Liver (tissue), 9 donors: ENCODE data around the gene FOXRED1. TPM values are rescaled to one million over a fixed set of nuclear protein-coding genes. Genes with fewer than 3 reads are reported as not detected.

Experiments
- DNase-seq: peaks from one replicate; pipeline ENCODE4 v3.0.0-alpha.2; 2017; ENCODE audit warnings: low spot score
- H3K27ac ChIP-seq, 2 donors: one replicate each; pipeline ENCODE4 v1.7.0; 2013; ENCODE audit warnings: inconsistent platforms in 2 of 2, low read length in 2 of 2, control low read depth in 1 of 2, low read depth in 1 of 2, mild to moderate bottlenecking in 1 of 2
- H3K27me3 ChIP-seq, 4 donors: one replicate each; pipeline versions ENCODE4 v1.6.1 to v1.7.0; 2013; ENCODE audit warnings: low read length in 3 of 4, inconsistent platforms in 1 of 4, mild to moderate bottlenecking in 1 of 4, moderate library complexity in 1 of 4; ENCODE audit not compliant: control insufficient read depth in 4 of 4, insufficient read depth in 4 of 4
- H3K36me3 ChIP-seq, 4 donors: one replicate each; pipeline versions ENCODE4 v1.6.1 to v1.7.0; 2013; ENCODE audit warnings: low read length in 3 of 4, mild to moderate bottlenecking in 3 of 4, low read depth in 1 of 4, moderate library complexity in 1 of 4; ENCODE audit not compliant: control insufficient read depth in 4 of 4, insufficient read depth in 3 of 4
- H3K4me1 ChIP-seq, 4 donors: one replicate each; pipeline versions ENCODE4 v1.6.1 to v1.7.0; 2013; ENCODE audit warnings: low read length in 3 of 4, mild to moderate bottlenecking in 3 of 4, moderate library complexity in 1 of 4; ENCODE audit not compliant: control insufficient read depth in 4 of 4, insufficient read depth in 4 of 4
- H3K4me3 ChIP-seq, 3 donors: one replicate each; pipeline versions ENCODE4 v1.6.1 to v1.7.0; 2013; ENCODE audit warnings: low read length in 3 of 3, control low read depth in 1 of 3, low read depth in 1 of 3, mild to moderate bottlenecking in 1 of 3
- H3K9ac ChIP-seq, 2 donors: one replicate each; pipeline ENCODE4 v1.7.0; 2013; ENCODE audit warnings: low read length in 2 of 2, mild to moderate bottlenecking in 2 of 2, moderate library complexity in 2 of 2, control low read depth in 1 of 2, low read depth in 1 of 2
- H3K9me3 ChIP-seq, 4 donors: one replicate each; pipeline versions ENCODE4 v1.6.1 to v1.7.0; 2013; ENCODE audit warnings: low read length in 3 of 4; ENCODE audit not compliant: control insufficient read depth in 4 of 4
- ATF3 ChIP-seq: IDR thresholded peaks from 2 replicates; pipeline ENCODE4 v1.6.1; 2016; ENCODE audit warnings: antibody characterized with exemption
- EGR1 ChIP-seq, 2 donors: IDR thresholded peaks; 2 replicates each; pipeline ENCODE4 v1.6.1; 2016 to 2018; ENCODE audit warnings: antibody characterized with exemption in 2 of 2, low read depth in 2 of 2
- FOXA1 ChIP-seq: IDR thresholded peaks from 2 replicates; pipeline ENCODE4 v1.6.1; 2016; ENCODE audit warnings: antibody characterized with exemption
- FOXA2 ChIP-seq: IDR thresholded peaks from 2 replicates; pipeline ENCODE4 v1.6.1; 2016; ENCODE audit warnings: antibody characterized with exemption
- GABPA ChIP-seq, 2 donors: IDR thresholded peaks in 1 of 2; conservative IDR thresholded peaks in 1 of 2; 2 replicates each; pipeline ENCODE4 v1.6.1; 2016; ENCODE audit warnings: antibody characterized with exemption in 2 of 2, mild to moderate bottlenecking in 1 of 2, moderate library complexity in 1 of 2
- HNF4A ChIP-seq, 2 donors: conservative IDR thresholded peaks; 2 replicates each; pipeline ENCODE4 v1.6.1; 2016; ENCODE audit warnings: antibody characterized with exemption in 2 of 2, mild to moderate bottlenecking in 2 of 2
- HNF4G ChIP-seq: IDR thresholded peaks from 2 replicates; pipeline ENCODE4 v1.6.1; 2016; ENCODE audit warnings: antibody characterized with exemption
- JUND ChIP-seq, 2 donors: IDR thresholded peaks; 2 replicates each; pipeline ENCODE4 v1.6.1; 2016; ENCODE audit warnings: antibody characterized with exemption in 2 of 2
- MAX ChIP-seq: IDR thresholded peaks from 2 replicates; pipeline ENCODE4 v1.6.1; 2016; ENCODE audit warnings: antibody characterized with exemption
- NR2F2 ChIP-seq: IDR thresholded peaks from 2 replicates; pipeline ENCODE4 v1.6.1; 2016; ENCODE audit warnings: antibody characterized with exemption
- RAD21 ChIP-seq, 2 donors: IDR thresholded peaks; 2 replicates each; pipeline ENCODE4 v1.6.1; 2016; ENCODE audit warnings: antibody characterized with exemption in 2 of 2, mild to moderate bottlenecking in 2 of 2
- RXRA ChIP-seq, 2 donors: IDR thresholded peaks; 2 replicates each; pipeline ENCODE4 v1.6.1; 2017 to 2018; ENCODE audit warnings: antibody characterized with exemption in 2 of 2, mild to moderate bottlenecking in 1 of 2
- SP1 ChIP-seq: IDR thresholded peaks from 2 replicates; pipeline ENCODE4 v1.6.1; 2018; ENCODE audit warnings: antibody characterized with exemption, mild to moderate bottlenecking
- TAF1 ChIP-seq: conservative IDR thresholded peaks from 2 replicates; pipeline ENCODE4 v1.6.1; 2016; ENCODE audit warnings: antibody characterized with exemption, mild to moderate bottlenecking
- YY1 ChIP-seq: IDR thresholded peaks from 2 replicates; pipeline ENCODE4 v1.6.1; 2016; ENCODE audit warnings: antibody characterized with exemption, mild to moderate bottlenecking
- WGBS: extraction: QIAGEN DNeasy Blood & Tissue Kit; methylation state at CpG from one replicate; pipeline ENCODE4 v1.1.7; 2013; 5-methylcytosine and 5-hydroxymethylcytosine counted together
- polyA plus RNA-seq, 2 donors: library from polyadenylated mRNA; stranded (reverse) in 1 of 2; unstranded in 1 of 2; fragments of 200-250 nt in 1 of 2; fragments of >200 nt in 1 of 2; fragmentation: Nextera tagmentation in 1 of 2; extraction: Ambion mirVana in 1 of 2; gene quantifications; one replicate each; pipeline versions ENCODE4 v1.2.1 to v1.2.3, GENCODE V29; 2013 to 2015
- total RNA-seq, 2 donors: library from RNA; depleted of rRNA; stranded (reverse); fragments of >200 nt; gene quantifications; one replicate each; pipeline ENCODE4 v1.2.3, GENCODE V29; 2014
- TF ChIP-seq, protein P1 (sequence below): IDR thresholded peaks from 2 replicates; pipeline ENCODE4 v1.6.1; 2016; ENCODE audit warnings: antibody characterized with exemption
- TF ChIP-seq, protein P2 (sequence below): IDR thresholded peaks from 2 replicates; pipeline ENCODE4 v1.6.1; 2016; ENCODE audit warnings: antibody characterized with exemption, mild to moderate bottlenecking
- TF ChIP-seq, protein P3 (sequence below): fragments of 150-350 bp; IDR thresholded peaks from 2 replicates; pipeline ENCODE4 v1.5.1; 2017; ENCODE audit warnings: improper control_type of control experiment, low read depth, low read length; ENCODE audit not compliant: missing input control
- donor health status: healthy.
- donor health status: healthy.
- donor health status: healthy.
- donor health status: healthy.
- donor health status: healthy.

FOXRED1 gene
- total and polyA plus RNA-seq, 4 donors, result 24.0 to 38.9 (median 29.8) TPM

DNA sequence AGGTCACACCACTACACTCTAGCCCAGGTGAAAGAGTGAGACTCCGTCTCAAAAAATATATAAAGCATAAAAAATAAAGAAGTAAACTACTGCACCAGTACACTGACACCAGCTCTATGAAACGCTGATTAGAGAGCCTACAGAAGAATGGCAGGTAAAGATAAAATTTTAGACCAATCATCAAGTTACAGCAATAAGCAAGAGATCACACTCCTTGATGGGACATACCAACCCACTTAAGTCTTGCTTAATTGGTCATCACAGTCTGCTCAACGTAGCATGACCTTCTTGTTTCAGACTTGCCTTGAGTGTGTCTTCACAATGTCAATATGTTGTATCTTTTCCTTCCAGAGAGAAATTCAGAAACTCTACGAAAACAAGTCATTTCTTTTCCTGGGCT, 12.7 kb upstream of the FOXRED1 start:
- TF ChIP-seq, protein P1, sequence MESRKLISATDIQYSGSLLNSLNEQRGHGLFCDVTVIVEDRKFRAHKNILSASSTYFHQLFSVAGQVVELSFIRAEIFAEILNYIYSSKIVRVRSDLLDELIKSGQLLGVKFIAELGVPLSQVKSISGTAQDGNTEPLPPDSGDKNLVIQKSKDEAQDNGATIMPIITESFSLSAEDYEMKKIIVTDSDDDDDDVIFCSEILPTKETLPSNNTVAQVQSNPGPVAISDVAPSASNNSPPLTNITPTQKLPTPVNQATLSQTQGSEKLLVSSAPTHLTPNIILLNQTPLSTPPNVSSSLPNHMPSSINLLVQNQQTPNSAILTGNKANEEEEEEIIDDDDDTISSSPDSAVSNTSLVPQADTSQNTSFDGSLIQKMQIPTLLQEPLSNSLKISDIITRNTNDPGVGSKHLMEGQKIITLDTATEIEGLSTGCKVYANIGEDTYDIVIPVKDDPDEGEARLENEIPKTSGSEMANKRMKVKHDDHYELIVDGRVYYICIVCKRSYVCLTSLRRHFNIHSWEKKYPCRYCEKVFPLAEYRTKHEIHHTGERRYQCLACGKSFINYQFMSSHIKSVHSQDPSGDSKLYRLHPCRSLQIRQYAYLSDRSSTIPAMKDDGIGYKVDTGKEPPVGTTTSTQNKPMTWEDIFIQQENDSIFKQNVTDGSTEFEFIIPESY, result no peak
- TF ChIP-seq TAF1, result no peak
- TF ChIP-seq RAD21 (IDR thresholded peaks at IDR 0.05), result no peak
- H3K27me3 ChIP-seq, result no peaks in the 10 kb centered on the region
- WGBS, result 97% methylated on average over 4 of the region's 4 CpGs
- DNase-seq, result no peak
- no peaks in the 10 kb centered on the region for H3K9me3 ChIP-seq
- H3K9ac ChIP-seq, result no peak overlapping the region
- no peak overlapping the region for H3K4me3 ChIP-seq
- H3K4me1 ChIP-seq, result peaks cover 0 to 6% (median 2%) of the 10 kb centered on the region in 4 donors
- peaks cover 0 to 20% (median 6%) of the 10 kb centered on the region in 4 donors for H3K36me3 ChIP-seq
- H3K27ac ChIP-seq, result no peak overlapping the region

DNA sequence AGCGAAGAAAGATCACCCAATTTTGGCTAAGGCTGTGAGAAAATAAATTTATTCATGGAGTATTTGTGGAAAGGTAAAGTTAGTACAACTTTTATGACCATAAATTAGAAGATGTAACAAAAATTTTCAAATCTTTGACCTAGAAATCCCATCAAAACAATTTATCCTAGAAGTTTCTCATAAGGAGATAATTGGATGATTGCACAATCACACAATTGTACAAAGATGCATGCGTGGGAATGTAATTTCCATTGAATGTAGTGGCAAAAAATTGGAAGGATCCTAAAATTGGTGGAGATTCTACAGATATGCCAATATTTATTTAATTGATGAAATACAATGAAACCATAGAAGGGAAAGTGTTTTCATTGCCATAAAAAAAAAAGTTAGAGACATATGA, 11.8 kb upstream of the FOXRED1 start:
- 92% methylated on average over 2 of the region's 2 CpGs for WGBS

More for the DNA sequence above, 11.8 kb upstream of the FOXRED1 start:
- Histone ChIP-seq H3K9ac (no peak overlapping the region), H3K27ac (no peak overlapping the region), H3K4me3 (no peak overlapping the region), H3K36me3 (peaks cover 0 to 25% (median 9%) of the 10 kb centered on the region in 4 donors), H3K27me3 (no peaks in the 10 kb centered on the region), H3K9me3 (no peaks in the 10 kb centered on the region), H3K4me1 (peaks cover 0 to 6% (median 2%) of the 10 kb centered on the region in 4 donors)
- TF ChIP-seq, protein P1, result no peak
- TF ChIP-seq TAF1 (no peak), GABPA (IDR thresholded peaks at IDR 0.05 in 1 of 2, conservative IDR thresholded peaks at IDR 0.05 in 1 of 2) (no peak), SP1 (no peak), EGR1 (IDR thresholded peaks at IDR 0.05; ENCODE audit: low read depth in 2 of 2) (no peak), FOXA2 (no peak), MAX (no peak), JUND (IDR thresholded peaks at IDR 0.05) (no peak), HNF4A (conservative IDR thresholded peaks at IDR 0.05) (no peak), FOXA1 (no peak), ATF3 (no peak), RAD21 (IDR thresholded peaks at IDR 0.05) (no peak), RXRA (IDR thresholded peaks at IDR 0.05) (no peak), NR2F2 (no peak), HNF4G (no peak), YY1 (no peak)
- TF ChIP-seq, protein P2, sequence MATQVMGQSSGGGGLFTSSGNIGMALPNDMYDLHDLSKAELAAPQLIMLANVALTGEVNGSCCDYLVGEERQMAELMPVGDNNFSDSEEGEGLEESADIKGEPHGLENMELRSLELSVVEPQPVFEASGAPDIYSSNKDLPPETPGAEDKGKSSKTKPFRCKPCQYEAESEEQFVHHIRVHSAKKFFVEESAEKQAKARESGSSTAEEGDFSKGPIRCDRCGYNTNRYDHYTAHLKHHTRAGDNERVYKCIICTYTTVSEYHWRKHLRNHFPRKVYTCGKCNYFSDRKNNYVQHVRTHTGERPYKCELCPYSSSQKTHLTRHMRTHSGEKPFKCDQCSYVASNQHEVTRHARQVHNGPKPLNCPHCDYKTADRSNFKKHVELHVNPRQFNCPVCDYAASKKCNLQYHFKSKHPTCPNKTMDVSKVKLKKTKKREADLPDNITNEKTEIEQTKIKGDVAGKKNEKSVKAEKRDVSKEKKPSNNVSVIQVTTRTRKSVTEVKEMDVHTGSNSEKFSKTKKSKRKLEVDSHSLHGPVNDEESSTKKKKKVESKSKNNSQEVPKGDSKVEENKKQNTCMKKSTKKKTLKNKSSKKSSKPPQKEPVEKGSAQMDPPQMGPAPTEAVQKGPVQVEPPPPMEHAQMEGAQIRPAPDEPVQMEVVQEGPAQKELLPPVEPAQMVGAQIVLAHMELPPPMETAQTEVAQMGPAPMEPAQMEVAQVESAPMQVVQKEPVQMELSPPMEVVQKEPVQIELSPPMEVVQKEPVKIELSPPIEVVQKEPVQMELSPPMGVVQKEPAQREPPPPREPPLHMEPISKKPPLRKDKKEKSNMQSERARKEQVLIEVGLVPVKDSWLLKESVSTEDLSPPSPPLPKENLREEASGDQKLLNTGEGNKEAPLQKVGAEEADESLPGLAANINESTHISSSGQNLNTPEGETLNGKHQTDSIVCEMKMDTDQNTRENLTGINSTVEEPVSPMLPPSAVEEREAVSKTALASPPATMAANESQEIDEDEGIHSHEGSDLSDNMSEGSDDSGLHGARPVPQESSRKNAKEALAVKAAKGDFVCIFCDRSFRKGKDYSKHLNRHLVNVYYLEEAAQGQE, result no peak
- TF ChIP-seq, protein P3, sequence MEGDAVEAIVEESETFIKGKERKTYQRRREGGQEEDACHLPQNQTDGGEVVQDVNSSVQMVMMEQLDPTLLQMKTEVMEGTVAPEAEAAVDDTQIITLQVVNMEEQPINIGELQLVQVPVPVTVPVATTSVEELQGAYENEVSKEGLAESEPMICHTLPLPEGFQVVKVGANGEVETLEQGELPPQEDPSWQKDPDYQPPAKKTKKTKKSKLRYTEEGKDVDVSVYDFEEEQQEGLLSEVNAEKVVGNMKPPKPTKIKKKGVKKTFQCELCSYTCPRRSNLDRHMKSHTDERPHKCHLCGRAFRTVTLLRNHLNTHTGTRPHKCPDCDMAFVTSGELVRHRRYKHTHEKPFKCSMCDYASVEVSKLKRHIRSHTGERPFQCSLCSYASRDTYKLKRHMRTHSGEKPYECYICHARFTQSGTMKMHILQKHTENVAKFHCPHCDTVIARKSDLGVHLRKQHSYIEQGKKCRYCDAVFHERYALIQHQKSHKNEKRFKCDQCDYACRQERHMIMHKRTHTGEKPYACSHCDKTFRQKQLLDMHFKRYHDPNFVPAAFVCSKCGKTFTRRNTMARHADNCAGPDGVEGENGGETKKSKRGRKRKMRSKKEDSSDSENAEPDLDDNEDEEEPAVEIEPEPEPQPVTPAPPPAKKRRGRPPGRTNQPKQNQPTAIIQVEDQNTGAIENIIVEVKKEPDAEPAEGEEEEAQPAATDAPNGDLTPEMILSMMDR, result no peak
- no peak for DNase-seq
